MM.1S (cell line): ENCODE results near the gene ETV4.

ENCODE experiments used
- CTCF ChIP-seq: fragments of 300-600 bp; sonication (generic); IDR thresholded peaks from 2 replicates; pipeline ENCODE4 v1.5.1; 2016; ENCODE audit warnings: antibody characterized with exemption, low read length, mixed read lengths
- EZH2 ChIP-seq: fragments of 300-600 bp; sonication (generic); optimal IDR thresholded peaks from 2 replicates; pipeline ENCODE3; 2017; ENCODE audit warnings: low read depth, mild to moderate bottlenecking, antibody characterized with exemption, low read length, mixed read lengths

GRCh38 chr17:43517615-43518386, 28.3 kb downstream of the ETV4 start:
- TF ChIP-seq EZH2 = no peak
- TF ChIP-seq CTCF = no peak
